ENCODE results near the gene ARHGEF7. TPM values are rescaled to one million over a fixed set of nuclear protein-coding genes. Genes with fewer than 3 reads are reported as not detected.
A peak's percentile ranks its signal among the peaks of the same experiment; 100 is the strongest.

Gene ARHGEF7
- total RNA-seq, 1 donor from 2014 or later: 64.6 TPM

- Mint-ChIP-seq H3K9me3 (no peaks in the 10 kb centered on the region), H3K4me1 (peaks cover 11% of the 10 kb centered on the region), H3K4me3 (no peak overlapping the region), H3K27me3 (ENCODE audit: insufficient read depth, low read depth) (no peaks in the 10 kb centered on the region), H3K36me3 (peaks cover 45% of the 10 kb centered on the region), H3K27ac (no peak overlapping the region)
- Histone ChIP-seq H3F3A (ENCODE audit: low read depth) (no peaks in the 10 kb centered on the region), H3K4me3 (no peak overlapping the region), H4K20me1 (ENCODE audit: low read depth) (peaks cover 37% of the 10 kb centered on the region), H3K79me2 (ENCODE audit: low read depth) (peaks cover 25% of the 10 kb centered on the region), H2AFZ (replicated peaks) (no peak overlapping the region), H3K4me1 (peaks cover 6% of the 10 kb centered on the region), H3K9me3 (ENCODE audit: low read depth) (no peaks in the 10 kb centered on the region), H3K27ac (no peak overlapping the region), H3K27me3 (no peaks in the 10 kb centered on the region), H3K9ac (no peak overlapping the region), H3K36me3 (no peaks in the 10 kb centered on the region), H3K4me2 (no peak overlapping the region)
- TF ChIP-seq EZH2 (IDR thresholded peaks at IDR 0.05): no peak
- DNase-seq (ENCODE audit: low spot score): no peak
Measured at GRCh38 chr13:111233080-111233479, 118.0 kb downstream of the ARHGEF7 start.

- Histone ChIP-seq H3K4me2 (no peak overlapping the region), H3K79me2 (ENCODE audit: low read depth) (peaks cover 21% of the 10 kb centered on the region), H3K27ac (no peak overlapping the region), H3F3A (ENCODE audit: low read depth) (peaks cover 4% of the 10 kb centered on the region), H3K4me3 (no peak overlapping the region), H3K9me3 (ENCODE audit: low read depth) (no peaks in the 10 kb centered on the region), H3K9ac (no peak overlapping the region), H3K27me3 (no peaks in the 10 kb centered on the region), H3K36me3 (peaks cover 9% of the 10 kb centered on the region), H3K4me1 (peaks cover 18% of the 10 kb centered on the region), H2AFZ (replicated peaks) (no peak overlapping the region), H4K20me1 (ENCODE audit: low read depth) (peaks cover 27% of the 10 kb centered on the region)
- Mint-ChIP-seq H3K4me1 (peaks cover 23% of the 10 kb centered on the region), H3K27ac (no peak overlapping the region), H3K4me3 (no peak overlapping the region), H3K27me3 (ENCODE audit: insufficient read depth, low read depth) (peaks cover 3% of the 10 kb centered on the region), H3K36me3 (peaks cover 36% of the 10 kb centered on the region), H3K9me3 (no peaks in the 10 kb centered on the region)
- no peak for DNase-seq (ENCODE audit: low spot score)
- TF ChIP-seq CTCF (IDR thresholded peaks at IDR 0.05) (no peak), EZH2 (IDR thresholded peaks at IDR 0.05) (no peak), EZH2phosphoT487 (IDR thresholded peaks at IDR 0.05) (no peak)
Measured at GRCh38 chr13:111239764-111240670, 124.9 kb downstream of the ARHGEF7 start.

- H3K27ac Mint-ChIP-seq: no peak overlapping the region
- Histone ChIP-seq H3K79me2 (ENCODE audit: low read depth) (peaks cover 21% of the 10 kb centered on the region), H3K4me1 (peaks cover 18% of the 10 kb centered on the region), H3F3A (ENCODE audit: low read depth) (peaks cover 4% of the 10 kb centered on the region), H3K27ac (peak overlapping the region; percentile 39), H3K36me3 (peaks cover 9% of the 10 kb centered on the region), H2AFZ (replicated peaks) (no peak overlapping the region), H3K4me2 (peak overlapping the region; percentile 33), H3K9me3 (ENCODE audit: low read depth) (no peaks in the 10 kb centered on the region), H3K9ac (no peak overlapping the region), H3K27me3 (no peaks in the 10 kb centered on the region), H4K20me1 (ENCODE audit: low read depth) (peaks cover 27% of the 10 kb centered on the region), H3K4me3 (no peak overlapping the region)
- H3K4me1 Mint-ChIP-seq: peaks cover 23% of the 10 kb centered on the region
- TF ChIP-seq EZH2 (IDR thresholded peaks at IDR 0.05) (no peak), EZH2phosphoT487 (IDR thresholded peaks at IDR 0.05) (no peak), CTCF (IDR thresholded peaks at IDR 0.05) (no peak)
- DNase-seq (ENCODE audit: low spot score): peak; percentile 45
- H3K9me3 Mint-ChIP-seq: no peaks in the 10 kb centered on the region
- H3K4me3 Mint-ChIP-seq: no peak overlapping the region
- H3K27me3 Mint-ChIP-seq (ENCODE audit: insufficient read depth, low read depth): peaks cover 3% of the 10 kb centered on the region
- H3K36me3 Mint-ChIP-seq: peaks cover 38% of the 10 kb centered on the region
Measured at GRCh38 chr13:111241006-111241755, 126.1 kb downstream of the ARHGEF7 start.

Data from neural progenitor cell (in vitro differentiated cells).